Activated effector memory CD4-positive, alpha-beta T cell treated with anti-CD3 and anti-CD28 coated beads, Interleukin-2, amount 50 U/mL, for 16 hours (primary cell): ENCODE results near the gene BPI.
"Not testable (repeated sequence)": the region's sequence is repeated elsewhere in the genome, so short reads cannot be mapped to it uniquely, and the experiment has no call there.

Experiments
- DNase-seq: peaks from one replicate; pipeline ENCODE4 v3.0.0-alpha.2; 2020

The BPI gene

DNA sequence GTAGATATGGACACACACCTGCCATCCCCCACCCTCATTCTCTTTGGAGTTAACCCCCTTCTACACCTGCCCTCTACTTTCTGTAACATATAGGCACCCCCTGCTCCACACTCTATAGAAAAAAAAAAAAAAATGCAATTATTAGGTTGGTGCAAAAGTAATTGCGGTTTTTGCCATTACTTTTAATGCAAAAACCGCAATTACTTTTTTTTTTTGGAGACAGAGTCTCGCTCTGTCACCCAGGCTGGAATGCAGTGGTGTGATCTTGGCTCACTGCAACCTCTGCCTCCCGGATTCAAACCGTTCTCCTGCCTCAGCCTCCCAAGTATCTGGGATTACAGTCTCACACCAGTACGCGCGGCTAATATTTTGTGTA is 35.6 kb downstream of the BPI start:
- not testable (repeated sequence) for DNase-seq

DNA sequence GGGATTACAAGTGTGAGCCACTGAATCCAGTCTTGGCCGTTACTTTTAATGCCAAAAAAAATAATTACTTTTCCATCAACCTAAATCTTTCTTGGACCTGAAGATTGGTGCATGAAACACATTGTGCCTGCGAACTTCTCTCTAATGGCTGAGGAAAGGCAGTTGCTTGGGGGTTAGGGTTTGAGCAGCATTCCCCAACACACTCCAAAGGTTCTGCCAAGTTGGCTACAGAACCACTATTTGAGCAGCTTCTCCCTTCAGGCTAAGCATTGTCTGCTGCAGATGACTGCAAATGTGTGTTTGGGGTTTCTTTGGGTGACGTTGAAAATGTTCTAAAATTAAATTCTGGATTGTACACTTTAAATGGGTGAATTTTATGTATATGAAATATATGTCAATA is 36.0 kb downstream of the BPI start:
- DNase-seq: no peak

DNA sequence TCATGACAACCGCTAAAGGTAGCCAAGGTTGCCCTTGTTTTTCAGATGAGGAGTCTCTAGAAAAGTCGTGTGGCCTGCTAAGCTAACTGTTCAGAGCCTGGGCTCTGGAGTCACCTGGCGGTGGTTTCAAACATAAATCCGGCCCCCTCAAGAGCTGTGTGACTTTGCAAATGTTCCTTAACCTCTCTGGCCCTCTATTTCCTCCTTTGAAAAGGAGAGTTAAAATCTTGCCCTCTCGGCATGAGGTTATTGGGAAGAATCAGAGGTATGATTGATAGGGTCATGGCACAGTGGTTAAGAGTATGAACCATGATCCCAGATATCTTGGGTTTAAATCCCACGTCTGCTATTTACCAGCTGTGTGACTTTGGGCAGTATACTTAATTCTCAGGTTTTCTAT is 36.7 kb downstream of the BPI start:
- DNase-seq: no peak

DNA sequence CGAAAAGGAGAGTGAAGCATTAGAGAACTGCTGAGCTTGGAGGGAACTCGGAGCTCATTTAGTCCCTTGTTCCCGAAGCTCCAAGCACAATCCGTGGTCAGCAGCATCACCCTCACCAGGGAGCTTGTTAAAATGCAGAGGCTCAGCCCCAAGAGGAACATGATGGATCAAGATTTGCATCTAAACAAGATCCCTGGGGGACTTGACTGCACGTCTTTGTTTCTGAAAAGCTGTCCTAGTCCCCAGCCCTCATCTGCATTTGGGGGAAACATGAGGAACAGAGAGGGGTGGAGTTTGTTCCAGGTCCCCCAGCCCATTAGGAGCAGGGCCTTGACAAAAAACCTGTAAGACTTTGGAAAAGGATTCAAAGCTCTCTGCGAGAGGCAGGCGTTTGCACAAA is 38.3 kb downstream of the BPI start:
- DNase-seq: no peak

DNA sequence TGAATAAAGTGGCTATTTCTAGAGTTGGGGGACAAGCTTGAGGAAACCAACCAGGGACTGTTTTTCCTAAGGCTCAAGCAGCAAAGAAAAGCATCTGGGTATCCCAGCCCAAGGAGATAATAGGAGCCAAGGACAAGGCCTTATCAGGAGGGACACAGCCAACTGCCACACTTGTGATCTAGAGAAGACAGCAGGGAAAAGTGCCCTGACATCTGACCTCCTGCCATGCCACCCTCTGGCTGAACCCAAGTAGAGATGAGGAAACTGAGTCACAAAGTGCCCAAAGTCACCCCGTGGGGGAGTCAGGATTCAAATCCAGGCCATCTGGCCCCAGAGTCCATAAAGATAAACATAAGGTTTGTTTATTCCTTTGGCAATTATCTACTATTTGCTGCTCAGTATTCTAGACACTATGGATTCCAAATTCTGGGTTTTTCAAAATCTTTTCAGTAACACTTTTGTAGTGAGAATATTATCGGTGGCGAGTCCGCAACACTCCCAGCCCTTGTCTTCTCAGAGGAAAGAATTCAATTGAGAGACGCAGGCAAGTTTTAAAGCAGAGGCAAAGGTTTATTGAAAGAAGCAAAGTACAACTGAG is 38.9 kb downstream of the BPI start:
- DNase-seq: no peak

DNA sequence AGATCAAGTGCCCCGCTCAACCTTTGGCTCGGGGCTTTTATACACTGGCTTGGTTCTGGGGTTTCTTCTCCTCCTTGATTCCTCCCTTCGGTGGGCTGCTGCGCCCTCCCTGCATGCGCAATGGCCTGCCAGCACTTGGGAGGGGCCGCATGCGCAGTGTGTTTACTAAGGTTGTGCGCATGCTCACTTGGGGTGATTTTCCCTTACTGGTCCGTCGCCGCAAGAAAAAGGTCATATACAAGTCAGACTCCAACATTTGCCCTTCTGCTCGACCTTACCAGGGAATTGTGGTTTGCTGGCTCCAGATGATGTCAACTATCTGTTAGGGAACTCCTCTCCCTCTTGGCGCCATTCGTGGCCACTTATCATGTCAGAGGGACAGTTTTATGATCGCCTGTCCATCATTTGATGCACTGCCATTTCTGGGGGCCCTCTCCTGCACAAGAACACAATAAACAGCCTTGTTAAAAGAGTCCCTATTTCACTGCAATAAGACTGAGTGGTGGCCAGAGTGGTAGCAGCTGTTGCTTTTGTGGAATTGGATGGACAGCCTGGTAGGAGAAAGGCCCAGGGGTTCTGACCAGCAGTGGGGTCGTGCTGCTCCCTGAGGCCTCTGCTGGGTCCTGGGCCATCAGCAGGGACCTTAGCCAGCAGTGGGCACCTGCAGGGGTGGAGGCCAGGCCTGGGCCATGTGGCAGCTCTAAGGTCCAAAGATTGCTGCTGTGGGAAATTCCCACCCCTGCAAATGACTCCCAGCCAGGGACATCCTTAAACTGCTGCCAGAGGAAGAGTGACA is 39.6 kb downstream of the BPI start:
- no peak for DNase-seq

DNA sequence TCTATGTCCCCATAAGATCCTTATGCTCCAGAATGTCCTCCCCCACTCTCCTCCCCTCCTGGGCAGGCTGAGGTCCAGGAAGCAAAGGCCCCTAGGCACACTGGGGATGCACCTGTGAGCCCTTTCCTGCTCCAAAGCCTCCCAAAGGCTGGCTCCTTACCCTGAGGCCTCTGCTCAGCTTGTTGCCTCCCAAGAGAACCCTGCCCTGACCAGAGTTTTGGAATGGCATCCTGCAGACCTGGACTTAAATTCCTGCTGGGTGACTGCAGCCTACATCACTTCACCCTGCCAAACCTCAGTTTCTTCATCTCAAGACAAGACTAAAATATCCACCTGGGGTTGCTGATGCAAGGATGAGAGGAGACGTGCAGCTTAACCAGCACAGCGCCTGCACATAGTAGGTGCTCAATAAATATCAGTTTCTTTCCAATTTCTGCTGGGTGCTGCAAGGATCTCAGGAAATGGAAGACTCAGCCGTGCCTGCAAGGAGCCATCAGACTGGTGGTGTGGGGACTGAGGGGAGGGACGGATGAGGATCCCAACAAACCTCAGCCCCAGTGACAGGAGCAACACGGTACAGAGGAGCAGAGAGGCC is 40.2 kb downstream of the BPI start:
- no peak for DNase-seq

DNA sequence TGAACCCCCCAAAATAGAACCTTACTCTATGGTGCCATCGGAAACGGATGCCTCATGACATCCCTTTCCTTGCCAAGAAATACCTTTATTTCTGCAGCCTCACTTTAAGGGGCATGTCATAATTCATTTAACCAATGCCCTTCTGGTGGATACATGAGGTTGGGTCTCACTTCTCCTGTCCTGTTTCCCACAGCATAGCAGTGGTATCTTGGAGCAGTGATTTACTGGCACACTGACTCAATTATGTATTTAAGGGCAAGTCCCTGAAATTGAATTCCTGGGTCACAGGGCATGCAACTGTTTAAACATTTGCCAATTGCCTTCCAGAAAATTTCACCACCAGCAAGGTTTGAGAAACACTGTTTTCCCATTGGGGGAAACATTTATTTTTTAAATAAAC is 41.7 kb downstream of the BPI start:
- no peak for DNase-seq

DNA sequence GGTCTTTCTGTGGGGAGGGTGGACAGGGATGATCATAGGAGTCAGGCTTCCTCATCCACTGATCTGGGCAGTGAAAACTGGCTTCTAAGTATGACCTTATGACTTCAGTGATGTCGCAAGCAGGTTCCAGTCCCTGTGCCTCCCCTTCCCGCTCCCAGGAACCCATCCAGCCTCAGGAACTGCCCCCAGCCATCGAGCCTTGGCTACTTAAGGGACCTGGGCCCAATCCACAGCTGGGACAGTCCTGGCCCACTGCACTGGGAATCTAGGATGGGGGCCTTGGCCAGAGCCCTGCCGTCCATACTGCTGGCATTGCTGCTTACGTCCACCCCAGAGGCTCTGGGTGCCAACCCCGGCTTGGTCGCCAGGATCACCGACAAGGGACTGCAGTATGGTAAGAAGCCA is 42.3 kb downstream of the BPI start, which contains the start of gene LBP:
Gene LBP, plus strand, starts transcription at position 236 of the 405 bp plus-strand sequence. Its CDS starts 35 bp downstream, at position 271.
- no peak for DNase-seq

DNA sequence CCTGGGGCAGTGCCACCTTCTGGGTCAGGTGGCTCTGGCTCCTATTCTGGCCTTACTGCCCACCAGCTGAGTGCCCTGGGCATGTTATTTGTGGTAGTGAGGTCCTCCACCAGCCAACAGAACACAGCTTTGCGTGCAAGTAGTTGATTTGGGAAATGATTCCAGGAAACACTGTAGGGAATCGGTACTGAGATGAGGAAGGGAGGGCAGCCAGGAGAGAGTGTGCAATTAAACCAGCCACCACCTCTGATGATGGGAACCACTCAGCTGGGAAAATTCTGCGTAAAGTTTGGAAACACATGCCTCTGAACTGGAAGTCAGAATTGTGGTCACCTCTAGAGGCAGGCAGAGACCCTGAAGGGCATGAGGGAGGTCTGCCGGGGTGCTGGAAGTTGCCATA is 42.8 kb downstream of the BPI start:
- DNase-seq: no peak

DNA sequence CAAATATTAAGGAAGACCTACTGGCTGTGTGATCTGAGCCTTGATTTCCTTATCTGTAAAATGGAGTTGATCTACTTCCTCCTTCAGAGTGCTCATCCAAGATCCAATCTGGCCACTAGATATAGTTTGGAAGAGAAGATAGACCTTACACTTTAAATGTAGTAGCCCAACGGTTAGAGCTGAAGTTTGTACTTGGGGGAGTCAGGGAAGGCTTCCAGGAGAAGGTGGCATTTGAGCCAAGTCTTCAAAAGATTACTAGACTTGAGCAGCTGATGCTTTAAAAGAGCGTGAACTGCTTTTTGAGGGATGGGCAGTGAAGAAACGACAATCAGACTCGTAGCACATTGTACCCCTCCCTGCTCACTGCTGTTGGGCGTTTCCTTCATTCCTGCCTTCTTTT is 45.9 kb downstream of the BPI start:
- DNase-seq: no peak

DNA sequence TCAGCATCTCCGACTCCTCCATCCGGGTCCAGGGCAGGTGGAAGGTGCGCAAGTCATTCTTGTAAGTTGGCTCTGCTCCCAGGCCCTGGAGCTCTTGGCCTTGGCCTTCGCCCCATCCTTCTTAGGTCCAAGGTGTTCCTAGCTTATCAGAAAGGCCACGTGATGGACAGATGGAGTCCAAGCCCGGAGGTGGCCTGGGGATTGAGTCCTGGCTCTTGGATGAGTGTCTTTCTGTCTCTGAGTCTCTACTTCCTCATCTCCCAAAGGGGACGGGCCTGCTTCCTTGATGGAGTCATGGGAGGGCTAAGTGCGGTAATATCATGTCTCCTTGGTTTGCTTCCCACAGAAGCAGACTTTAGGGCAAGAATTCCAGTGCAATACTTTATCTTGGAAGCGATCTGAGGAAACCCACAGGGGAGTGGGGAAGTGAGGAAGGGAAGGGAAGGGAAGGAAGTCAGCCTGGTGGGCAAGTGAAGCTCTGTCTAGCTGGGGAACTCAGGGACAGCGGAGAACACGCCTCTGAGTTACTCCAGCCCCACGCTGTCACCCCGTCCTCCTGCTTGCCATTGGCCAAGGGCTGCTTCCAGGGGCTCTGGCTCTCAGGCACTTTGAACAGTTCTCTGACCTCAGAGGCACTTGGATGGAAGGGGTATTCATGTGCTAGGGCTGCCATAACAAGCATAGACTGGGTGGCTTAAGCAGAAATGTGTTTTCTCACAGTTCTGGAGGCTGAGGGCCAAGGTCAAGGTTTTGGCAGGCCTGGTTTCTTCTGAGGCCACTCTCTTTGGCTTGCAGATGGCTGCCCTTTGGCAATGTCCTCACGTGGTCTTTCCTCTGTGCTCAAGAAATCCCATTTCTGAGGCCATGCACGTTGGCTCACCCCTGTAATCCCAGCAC is 47.2 kb downstream of the BPI start:
- no peak for DNase-seq

DNA sequence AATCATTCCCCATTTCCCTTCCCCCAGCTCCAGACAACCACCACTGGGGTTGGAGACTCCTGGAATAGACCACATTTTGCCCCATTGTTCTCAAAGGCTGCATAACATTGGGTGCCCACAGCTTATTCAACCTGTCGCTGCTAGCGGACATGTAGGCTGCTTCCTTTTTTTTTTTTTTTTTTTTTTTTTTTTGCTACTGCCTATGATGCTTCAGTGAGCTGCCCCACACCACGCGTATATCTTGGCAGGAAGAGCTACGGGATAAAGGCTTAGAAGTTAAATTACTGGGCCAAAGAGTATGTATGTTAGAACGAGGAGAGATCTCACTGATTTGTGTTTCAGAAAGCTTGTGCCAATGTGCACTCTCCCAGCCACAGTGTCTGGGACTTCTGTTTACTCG is 49.4 kb downstream of the BPI start:
- DNase-seq: no peak

DNA sequence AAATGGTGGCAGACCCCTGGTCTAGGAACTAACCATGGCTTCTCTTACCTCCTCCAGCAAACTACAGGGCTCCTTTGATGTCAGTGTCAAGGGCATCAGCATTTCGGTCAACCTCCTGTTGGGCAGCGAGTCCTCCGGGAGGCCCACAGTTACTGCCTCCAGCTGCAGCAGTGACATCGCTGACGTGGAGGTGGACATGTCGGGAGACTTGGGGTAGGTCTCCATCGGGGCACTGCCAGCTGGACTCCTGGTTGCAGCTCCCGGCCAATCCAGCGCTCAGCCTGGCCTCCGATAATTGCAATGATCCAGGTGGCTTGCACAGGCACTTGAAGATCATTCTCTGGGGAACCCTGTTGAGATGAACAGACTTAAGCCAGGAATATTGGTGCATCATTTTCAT is 50.3 kb downstream of the BPI start:
- no peak for DNase-seq

DNA sequence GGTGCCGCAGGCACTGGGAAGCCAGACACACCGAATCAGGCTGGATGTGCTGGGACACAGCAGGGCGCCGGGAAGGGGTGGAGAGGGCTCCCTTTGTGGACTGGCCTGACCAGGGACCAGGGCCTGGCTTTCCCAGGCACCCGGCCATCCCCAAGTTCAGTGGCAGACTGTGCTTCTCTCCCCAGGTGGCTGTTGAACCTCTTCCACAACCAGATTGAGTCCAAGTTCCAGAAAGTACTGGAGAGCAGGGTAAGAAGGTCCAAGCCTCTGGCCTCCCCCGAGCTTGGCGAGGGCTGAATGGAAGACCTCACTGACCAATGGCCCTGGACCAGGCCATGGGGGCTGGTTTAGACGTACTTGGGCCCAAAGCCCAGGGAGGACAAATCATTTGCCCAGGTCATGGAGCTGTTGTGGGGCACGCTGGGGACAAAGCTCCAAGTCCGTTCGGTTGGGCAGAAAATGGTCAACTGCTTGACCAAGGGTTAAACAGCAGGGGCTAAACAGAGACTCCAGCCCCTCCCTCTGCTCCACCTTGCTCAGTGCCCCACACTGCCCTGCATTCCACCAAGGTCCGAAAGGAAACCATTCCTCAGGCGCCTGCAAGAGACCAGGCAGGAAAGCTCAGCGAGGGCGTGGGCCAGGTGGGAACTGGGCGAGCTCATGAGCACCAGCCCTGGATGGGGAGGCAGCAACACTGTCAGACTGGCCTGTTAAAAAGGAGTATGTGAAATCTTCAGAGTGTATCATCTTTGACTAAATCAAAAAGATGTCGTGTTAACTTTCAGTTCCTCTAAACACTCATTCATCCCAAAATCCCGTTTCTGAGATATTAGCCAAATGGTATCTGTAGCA is 51.4 kb downstream of the BPI start:
- no peak for DNase-seq

DNA sequence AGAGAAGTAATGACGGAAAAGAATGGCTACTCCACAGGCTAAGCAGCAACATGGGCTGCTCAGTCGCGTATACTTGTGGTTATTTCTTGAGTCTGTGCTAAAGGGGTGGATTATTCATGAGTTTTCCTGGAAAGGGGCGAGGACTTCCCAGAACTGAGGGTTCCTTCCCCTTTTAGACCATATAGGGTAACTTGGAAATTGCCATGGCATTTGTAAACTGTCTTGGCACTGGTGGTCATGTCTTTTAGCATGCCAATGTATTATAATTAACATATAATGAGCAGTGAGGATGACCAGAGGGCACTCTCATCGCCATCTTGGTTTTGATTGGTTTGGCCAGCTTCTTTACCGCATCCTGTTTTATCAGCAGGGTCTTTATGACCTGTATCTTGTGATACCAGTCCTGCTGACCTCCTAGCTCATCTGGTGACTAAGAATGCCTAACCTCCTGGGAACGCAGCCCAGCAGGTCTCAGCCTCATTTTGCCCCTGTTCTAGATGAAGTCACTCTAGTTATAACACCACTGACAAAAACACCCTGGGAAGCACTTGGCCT is 53.8 kb downstream of the BPI start:
- no peak for DNase-seq

DNA sequence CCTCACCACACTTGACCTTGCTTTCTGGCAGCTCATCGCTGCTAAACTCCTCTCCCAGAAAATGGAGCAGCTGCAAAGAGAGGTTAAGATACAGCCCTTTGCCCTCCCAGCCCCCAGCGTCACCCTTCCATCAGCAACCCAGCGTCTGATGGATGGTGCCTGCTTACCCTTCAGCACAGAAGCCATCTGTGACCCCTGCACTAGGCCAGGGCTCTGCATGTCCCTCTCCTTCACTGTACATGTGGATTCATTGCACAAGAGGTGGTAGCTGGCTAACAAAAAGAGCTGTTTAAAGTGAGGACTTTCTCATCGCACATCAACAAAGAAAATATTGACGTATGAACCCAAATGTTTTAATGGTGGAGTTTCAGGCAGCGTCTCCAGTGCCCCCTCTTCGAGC is 54.6 kb downstream of the BPI start:
- no peak for DNase-seq

DNA sequence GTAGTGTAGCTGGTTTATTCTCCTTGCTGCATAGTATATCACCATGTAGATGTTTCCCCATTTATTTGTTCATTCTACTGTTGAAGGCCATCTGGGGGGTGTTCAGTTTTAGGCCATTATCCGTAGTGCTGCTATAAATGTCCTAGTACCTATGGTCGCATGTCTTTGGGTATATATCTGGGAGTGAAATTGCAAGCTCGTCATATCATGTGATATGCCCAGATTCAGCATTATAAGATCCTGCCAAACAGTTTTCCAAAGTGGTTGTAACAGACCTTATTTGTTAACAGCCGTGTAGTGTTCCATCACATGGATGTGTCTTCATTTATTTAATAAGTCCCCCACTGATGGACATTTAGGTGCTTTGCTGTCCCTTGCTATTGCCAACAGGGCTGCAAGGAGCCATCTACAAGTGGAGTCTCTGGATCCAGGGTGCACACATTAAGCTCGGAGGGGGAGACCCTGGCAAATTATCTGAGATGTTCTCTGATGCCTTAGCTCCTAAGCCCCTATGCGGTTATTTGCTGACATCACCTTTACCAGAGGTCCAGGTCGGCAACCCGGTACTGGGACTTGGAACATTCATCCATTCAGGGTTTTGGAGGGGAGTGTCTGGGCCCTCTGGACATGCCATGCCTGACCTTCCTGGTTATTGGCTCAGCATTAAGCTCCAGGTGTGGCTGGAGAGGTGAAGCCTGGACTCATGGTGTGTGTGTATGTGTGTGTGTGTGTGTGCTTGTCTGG is 59.2 kb downstream of the BPI start:
- DNase-seq: no peak

DNA sequence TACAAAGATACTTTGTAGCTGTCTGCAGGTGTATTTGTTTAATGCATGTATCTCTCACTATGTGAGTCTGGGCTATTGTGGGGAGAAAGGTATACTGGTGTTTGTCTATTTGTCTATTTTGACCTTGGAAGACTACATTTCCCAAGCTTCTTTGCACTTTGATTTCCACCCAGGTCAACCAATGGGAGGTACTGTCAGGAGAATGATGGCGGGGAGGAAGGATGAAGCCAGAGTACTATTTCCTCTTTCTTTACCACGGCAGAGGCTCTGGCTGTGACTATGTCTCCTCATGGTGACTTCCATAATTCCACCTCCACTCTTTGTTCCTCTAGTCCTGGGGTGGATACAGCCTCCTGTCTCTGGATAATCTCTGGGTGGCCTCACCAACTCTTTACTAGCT is 65.4 kb downstream of the BPI start:
- DNase-seq: no peak

DNA sequence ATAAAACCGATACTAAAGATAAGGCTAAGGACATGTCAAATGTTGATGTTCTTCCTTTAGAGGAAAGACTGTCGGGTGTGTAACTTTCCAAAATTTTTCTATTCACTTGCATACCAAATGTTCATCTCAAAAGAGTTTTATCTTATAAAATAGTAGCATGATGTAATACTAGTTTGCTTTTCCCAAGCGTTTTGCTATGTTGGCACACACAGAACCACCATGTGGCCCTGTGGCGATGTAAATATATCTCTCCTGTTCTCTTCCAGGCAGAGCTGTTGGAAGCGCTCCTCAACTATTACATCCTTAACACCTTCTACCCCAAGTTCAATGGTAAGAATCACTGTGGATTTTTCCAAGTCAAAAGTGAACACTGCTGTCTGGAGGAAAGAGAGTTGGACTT is 68.8 kb downstream of the BPI start:
- DNase-seq: no peak

DNA sequence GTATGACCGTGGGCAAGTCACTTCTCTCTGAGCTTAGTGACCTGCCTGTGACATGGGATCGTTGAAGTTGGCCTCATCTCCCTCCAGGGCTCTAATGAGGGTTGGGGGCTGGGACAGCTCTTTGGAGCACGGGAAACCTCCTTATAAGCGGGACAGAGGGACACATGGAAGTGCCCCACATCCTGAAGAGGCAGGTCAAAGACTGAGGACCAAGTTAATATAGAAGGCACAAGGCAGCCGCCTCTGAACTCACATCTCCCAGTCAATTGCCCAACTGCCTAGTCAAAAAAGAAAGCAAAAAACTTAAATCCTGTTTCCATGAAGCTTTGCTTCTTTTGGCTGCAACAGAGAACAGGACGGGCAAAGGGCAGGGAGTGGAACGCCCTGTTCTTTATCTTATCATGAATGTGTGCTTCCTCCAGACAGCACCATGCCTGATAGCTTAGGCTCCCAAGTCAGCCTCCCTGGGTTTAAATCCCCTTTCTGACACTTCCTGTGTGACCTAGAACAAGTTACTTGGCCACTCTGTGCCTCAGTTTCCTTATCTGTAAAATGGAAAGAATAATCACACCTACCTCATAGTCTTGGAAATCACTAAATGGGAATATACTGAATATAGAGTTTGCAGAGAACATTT is 69.4 kb downstream of the BPI start:
- no peak for DNase-seq
